Stimulated activated CD8-positive, alpha-beta memory T cell treated with anti-CD3 and anti-CD28 coated beads, Interleukin-15, amount 100 ng/mL, for 1 hour (primary cell): Measurements from ENCODE around the gene CHST15.

ENCODE experiments used
- DNase-seq: peaks from one replicate; pipeline ENCODE4 v3.0.0-alpha.2; 2020; ENCODE audit warnings: low read depth

CHST15 gene, protein sequence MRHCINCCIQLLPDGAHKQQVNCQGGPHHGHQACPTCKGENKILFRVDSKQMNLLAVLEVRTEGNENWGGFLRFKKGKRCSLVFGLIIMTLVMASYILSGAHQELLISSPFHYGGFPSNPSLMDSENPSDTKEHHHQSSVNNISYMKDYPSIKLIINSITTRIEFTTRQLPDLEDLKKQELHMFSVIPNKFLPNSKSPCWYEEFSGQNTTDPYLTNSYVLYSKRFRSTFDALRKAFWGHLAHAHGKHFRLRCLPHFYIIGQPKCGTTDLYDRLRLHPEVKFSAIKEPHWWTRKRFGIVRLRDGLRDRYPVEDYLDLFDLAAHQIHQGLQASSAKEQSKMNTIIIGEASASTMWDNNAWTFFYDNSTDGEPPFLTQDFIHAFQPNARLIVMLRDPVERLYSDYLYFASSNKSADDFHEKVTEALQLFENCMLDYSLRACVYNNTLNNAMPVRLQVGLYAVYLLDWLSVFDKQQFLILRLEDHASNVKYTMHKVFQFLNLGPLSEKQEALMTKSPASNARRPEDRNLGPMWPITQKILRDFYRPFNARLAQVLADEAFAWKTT

DNA sequence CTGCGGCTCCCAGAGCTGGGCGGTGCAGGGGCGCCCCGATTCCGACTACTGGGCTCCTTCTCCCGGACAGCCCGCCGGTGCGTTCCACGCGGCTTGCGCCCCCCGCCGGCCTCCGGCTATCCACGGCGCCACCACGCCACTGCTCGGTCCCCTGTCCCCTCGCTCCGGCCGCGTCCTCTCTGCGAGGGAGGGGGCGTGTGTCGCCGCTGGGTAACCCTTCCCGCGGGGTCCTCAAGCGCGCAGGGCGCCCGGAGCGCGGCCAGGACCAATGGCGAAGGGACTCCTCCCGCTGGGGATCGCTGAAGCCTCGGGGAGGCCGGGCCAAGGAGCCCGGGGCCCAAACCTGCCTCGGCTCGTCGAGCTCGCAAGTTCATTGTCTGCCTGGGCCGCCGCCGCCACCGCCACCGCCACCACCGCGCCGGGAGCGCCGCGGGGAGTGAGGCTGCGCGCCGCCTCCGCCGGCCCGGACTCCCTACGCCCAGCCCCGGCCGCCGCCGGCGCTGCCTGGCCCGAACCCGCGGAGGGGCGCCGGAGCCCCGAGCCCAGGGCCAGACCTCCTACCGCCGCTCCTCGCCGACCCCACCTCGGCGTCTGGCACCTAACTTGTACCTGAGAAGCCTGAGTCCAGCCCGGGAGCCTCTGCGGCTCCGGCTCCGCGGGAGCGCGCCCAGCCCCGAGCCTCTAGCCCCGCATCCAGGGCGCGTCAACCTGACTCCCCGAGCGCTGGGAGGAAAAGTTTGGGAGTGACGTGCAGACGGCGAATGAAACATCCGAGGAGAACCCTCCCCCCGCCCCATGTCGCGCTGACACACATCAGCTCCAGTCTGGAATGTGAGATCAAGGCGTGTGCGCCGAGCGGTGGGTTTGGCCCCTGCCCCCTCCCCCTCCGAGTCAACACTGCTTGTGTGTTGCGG, at the start of gene CHST15:
CHST15 (minus strand) TSS at position 739 of the 914 bp plus-strand sequence. CDS start 47,386 bp downstream, outside the sequence.
- no peak for DNase-seq

DNA sequence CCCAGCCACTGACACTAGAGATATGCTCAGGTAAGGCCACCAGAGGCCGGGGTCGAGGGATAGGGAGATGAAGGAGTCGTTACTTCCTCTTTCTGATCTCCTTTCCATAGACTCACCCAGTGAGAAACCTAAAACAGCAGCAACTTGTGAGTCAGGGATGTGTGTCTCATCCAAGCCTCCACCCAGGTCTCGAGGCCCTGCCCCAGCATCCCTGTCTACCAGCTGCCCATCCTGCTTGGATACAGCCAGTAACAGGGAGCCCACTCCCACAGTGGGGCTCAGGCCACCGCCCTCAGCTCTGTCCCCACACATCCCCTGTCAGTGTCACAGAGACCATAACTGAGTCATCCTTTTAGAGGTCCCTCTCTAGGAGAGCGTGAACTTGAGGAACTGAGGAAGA, 49.6 kb upstream of the CHST15 start:
- DNase-seq, result no peak

DNA sequence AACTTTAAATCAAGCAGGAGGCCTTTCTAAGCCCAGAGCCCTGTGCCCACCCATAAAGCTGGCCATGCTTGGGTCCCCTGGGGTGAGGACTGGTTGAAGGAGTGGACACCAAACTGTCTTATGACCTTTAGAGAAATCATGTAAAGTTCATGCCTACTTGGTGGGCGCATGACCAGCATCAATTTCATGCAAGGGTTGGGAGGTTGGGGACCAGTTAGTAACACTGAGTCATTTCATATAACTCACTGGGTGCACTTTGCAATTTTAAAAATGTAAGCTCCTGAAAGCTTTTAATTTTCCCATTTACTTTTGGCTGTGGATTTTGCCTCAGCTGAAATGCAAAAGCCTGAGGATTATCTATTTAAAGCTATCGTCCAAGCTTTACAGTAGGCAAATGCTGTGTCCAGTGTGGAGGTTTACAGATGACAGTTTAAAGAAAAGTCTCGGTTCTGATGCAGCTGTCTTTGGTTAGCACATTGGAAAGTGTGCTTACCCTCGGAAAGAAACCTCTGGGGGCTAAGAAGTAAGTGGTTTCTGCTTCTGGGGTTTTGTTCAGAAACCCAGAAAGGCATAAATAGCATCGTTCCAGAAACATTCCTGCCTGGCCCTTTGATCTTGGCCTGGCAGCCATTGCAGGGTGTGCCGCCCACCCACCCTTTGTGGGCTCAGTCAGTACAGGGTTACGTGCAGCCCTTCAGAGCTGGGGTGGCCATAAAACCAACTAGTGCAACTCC, 48.8 kb upstream of the CHST15 start:
- DNase-seq, result no peak

DNA sequence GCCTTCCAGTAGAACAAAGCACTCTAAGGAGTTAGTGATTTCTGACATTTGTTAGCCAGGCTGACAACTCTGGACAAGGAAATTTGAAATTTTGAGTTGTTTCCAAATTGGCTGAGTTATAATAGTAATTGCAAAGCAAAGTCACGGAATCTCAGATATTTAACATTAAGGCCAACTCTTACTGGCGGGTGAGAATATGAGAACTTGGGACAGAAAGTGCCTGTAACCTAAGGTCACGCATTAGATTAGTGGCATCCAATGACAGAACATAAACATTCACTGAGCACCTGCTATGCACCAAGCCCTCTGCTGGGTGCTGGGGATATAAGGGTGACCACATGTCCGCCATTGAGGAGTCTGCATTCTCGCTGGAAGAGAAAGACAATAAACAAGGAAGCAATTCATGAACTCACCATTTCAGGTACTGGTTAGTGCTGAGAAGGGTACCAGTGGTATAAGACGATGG, 45.5 kb upstream of the CHST15 start:
- DNase-seq, result no peak

DNA sequence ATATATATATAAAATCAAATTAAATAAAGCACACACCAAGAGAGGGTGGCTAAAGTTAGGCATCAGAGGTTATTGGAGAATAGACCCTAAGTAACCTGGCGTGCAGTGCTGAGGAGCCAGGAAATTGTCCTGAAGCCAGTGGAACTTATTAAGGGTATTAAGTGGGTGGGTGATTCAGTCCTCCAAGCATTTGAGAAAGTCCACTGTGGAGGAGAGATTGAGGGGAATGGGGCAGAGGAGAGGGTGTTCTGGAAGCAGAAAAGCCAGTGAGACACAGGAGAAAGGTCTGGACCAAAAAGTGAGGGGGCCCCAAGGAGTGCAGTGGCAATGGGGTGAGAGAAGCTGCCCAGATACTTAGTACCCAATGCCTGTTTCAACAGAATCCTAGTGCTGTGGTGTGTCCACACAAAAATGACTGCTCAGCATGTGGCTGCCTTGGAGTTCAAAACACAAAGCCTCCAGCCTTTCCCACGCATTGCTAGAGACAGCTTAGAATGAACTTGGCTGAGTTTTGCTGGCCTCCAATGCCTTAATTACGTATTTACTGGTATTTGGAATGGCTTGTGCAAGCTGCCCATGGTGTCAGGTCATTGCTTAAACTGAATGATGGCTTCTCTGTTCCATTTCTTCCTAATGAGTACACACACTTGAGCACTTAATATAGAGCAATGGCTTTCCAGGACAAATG, 44.9 kb upstream of the CHST15 start:
- DNase-seq, result no peak

DNA sequence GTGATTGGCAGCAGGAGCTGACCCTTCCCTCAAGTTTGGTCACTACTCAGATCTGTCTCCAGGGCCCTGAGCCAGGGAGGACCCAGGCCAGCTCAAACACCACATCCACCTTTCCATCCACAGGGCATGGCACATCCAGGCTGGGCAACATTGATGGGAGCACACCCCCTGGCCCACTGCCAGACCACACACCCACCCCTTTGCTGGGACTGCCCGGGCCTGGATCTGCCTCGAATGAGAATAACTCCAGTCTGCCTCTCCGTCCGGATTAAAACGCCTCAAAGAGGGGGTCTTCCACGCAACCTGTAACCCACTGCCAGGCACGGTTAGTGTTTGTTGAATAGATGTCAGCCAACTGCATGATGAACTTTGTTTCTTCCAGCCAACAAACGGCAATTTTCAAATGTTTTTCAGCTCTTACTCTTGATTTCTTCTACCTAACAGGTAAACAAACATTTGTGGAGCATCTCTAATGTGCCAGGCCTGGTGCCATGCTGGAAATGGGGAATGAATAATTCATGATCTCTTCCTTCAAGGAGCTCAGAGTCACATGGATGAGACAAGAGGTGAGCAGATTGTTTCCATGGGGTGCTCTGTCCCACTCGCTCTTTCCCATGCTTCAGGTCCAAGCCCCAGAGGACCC, 41.0 kb upstream of the CHST15 start:
- DNase-seq, result no peak

DNA sequence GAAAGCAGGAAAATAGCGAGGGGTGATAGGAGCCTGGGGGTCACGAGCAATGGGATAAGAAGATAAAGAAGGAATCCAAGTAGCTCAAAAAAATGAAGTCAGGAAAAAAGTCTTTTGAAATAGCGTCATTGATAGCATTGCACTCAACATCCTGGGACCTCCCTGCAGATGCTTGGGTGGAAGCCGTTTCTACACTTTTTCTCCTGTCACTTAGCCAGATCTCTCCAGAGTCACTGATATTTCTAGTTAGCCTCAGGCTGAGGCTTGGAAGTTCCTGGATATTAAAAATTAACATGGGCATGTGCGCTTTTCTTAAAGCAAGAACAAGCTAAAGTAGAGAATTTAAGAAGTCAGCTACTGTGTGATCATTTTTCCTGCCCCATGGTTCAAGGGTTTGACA, 39.5 kb upstream of the CHST15 start:
- no peak for DNase-seq

DNA sequence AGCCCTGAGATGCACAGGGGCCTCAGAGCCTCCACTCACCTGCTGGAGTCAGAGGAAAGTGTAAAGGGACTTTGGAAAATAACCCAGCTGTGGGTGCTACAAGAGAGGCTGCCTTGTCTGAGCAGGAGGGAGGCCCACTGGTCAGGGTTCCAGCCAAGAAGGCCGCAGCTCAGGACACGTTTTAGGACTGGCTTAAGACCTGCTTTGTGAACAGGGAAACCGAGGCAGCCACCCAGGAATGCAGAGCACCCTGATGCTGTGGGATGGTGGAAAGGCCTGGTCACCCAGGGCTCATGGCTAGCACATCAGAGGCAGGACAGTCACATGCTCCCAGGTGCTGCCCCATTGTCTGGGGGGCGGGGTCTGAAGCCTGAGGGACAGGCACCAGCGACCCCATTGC, 38.9 kb upstream of the CHST15 start:
- DNase-seq, result no peak

DNA sequence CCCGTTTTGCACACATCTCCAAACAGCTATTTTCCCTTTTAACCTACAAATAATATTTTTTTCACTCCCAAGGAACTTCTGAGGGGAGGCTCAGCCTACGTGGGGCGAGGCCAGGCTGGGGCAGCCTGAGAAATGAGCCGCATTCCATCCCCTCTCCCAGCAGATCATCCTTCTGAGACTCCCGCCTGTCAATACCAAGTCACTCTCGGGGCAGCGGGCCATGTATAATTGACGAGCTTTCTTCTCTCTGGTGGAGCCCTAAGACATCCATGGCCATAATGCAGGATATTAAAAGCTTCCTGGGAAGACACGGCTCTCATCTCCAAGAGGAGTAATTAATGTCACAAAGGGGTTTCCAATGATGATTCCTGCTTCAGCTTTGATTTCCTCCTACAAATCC, 37.8 kb upstream of the CHST15 start:
- no peak for DNase-seq

DNA sequence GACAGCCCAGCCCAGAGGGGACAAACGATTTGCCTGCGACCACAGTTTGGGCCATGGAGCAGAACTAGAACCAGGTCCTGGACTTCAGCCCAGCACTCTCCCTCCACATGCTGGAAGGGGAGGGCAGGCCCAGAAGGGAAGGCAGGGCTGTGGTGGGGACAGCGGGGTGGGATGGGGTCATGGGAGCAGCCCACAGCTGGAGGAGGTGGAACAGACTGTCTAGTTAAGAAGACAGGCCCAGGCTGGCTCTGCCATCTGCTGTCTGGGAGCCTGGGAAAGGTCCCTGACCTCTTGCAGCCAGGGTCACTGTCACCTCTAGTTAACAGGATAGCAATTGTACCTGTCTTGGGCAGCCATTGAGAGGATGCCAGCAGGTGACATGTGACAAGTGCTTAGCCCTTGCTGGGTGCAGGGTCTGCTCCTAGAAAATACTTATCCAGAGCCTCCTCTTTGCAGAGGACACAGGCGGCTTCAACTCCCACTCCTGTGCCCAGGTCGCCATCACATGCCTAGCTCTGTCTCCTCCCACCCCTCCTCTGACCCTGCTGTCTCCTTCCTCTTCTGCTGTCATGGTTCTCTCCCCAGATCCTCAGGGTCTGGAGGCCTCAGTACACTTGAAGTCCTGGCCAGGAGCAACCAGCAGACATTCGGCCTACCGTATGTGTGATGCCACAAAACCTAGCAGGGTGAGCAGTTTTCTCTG, 37.0 kb upstream of the CHST15 start:
- DNase-seq, result no peak

DNA sequence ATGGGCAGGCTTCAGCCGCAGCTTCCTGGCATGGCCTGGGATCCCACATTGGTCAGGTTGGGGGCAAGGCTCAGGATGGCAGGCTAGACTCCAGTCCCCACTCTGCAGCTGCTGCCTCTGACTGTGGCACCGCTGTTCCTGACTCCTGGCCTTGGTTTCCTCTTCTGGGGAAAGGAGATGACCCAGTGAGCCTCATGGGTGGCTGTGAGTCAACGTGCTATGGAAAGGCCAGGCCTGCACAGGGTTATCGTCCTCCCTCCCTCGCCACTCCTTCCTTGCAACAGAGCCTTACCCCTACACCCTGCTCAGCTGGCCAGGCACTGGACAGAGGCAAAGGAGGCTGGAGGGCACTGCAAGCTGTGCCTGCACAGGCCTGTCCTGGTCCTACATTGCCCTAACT, 36.1 kb upstream of the CHST15 start:
- DNase-seq, result no peak

DNA sequence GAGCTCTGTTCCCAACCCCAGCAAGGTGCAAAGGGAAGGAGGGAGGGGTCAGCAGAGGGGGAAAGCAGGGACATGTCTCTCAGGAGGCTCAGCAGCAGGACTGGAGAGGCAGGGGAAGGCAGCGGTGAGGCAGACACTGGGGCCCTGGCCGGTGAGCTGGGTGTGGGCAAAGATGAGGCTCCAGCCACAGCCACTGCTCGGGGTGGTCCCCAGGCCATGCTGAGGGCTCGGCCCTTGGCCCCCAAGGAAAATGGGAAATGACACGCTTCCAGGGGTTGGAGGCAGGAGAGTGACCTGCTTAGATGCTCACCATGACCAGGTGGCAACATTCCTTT, 35.4 kb upstream of the CHST15 start:
- DNase-seq, result no peak

DNA sequence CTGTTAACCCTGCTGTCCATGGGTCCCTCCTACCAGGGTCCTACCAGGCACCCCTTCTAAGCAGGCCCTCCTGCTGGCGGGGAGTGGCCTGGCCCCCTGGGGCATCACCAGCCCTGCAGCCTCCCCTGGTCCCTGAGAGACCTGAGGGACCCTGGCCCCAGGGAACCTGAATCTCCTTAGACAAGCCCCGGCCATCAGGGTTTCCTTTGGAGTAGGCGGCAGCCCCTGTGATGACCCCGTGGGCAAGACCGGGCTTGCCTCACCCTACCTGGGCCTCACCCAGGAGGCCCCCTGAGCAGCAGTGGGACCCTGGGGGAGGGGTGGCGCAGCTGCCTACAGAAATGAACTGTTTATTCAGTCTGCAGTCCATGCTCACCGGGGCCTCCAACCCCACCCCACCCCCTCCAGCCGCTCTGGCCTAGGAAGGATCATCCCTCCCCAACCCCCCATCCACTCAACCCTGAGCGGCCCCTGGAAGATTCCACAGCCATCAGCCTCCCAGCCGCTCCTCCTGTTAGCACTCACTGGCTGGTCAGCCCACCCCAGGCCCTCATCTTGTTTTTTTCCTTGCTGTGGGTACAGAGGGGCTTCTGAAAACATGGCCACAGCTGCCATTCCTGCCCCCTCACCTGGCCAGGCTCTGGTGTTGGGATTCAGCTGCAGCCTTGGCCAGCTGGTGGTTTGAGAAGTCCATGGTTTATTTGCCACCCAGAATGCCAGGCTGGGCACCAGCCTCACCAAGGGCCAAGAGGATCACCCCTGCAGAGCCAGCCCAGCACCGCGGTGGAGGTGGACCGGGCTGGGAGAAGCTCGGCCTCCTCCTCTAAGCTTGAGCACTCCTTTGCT, 34.8 kb upstream of the CHST15 start:
- DNase-seq, result no peak

DNA sequence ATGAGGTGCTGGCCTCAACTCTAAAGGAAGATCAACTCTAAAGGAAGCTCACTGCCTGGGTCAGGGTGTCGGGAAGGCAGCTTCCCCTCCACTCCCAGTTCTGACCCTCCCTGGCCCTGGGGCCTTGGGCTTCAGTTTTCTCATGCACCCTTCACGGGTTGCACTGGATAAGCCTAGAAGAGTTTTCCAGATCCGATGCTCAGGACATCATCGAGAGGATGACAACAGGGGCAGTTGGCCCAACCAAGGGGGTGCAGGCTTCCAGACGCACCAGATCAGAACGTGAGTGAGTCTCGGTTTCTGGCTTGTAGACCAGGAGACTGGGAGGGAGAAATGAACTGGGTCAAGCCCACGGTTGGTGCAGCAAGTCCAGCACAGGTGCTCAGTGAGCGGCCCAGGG, 34.2 kb upstream of the CHST15 start:
- no peak for DNase-seq

DNA sequence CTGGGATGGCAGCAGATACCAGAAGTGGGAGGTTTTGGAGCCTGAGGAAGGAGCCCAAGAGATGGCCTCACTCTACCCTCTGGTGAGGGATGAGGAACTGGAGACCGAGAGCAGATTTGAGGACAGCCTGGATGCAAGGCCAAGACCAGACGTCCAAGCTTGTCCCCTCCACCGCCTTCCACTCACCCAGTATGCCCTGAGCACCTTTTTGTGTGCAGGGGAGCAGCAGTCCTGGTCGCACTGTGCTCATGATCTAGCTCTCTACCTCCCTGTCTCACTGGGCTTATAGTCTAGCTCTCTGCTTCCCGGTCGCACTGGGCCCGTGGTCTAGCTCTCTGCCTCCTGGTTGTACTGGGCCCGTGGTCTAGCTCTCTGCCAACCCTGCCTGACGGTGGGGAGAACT, 33.6 kb upstream of the CHST15 start:
- DNase-seq, result no peak

DNA sequence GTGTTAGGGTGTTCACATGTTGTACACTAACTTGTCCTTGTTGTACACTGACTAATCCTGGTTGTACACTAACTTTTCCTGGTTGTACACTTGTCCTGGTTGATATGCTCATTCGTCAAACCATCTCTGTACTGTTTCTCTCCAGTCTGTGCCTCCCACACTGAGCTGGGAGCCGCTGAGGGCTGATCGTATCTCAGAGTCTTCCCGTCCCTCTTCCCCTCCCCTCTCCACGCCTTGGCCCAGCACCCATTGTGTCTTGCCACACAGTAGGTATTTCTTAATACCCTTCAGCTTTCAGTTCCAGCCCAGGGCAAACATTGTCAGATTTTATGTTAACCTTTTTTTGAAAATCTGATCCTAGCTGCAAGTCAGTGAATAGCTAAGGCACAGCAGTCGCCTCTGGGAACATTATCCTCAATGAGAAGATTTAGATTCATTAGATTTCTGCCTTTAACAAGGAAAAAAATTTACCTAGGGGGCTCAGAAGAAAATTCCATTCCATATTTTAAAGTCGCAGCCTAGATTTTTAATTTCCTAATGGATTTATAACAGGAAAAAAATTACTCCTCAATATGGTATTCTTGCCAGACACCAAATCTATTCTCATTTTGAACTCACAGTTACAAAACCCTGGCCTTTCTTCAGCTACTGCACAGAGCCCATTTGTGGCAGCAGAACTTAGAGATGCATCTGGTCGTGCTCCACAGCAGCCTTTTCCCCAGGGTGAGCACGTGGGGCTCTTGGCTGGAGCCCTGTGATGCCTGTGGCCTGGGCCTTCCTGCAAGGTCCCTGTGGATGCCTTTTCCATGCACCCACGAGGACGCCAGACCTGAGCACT, 33.0 kb upstream of the CHST15 start:
- DNase-seq, result no peak

DNA sequence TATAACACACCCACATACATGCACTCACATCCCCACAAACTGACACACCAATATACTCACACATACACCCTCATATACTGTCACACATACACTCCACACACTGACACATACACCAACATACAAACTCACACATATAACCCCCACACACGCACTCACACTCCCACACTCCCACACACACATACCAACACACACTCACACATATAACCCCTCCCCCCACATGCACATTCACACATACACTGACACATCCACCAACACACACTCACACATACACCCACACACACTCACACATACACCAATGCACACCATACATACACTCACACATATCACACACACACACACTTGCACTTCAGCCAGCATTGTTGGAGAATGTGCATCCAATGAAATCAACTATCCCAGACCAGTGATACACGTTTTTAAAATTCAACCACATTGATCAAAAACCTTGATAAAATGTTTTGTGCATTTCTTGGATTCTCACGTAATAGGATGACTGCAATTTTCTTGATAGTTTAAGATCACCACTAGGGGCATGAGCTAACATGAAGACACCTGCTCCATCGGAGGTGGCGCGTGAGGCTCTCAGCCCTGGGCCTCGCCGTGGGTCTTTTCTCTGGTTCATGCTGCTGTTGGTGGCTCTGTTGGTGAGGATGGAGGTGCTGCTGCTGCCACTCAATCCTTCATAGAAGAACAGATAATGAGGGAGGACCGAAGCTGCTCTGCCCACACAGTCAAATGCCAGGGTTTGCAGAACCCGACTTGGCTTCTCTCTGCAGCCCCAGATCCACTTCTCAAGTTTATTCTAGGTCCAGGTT, 32.1 kb upstream of the CHST15 start:
- DNase-seq, result no peak

DNA sequence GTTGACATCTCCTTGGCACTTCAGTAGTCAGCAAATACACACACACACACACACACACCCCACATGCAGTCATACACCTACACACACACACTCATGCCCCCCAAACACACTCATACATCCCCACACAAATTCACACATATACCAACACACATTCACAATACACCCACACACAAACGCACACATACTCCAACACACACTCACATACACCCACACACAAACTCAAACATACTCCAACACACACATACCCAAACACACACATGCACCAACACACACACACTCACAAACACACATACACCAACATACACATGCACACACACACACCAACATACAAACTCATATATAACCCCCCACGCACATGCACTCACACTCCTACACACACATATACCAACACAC, 31.4 kb upstream of the CHST15 start:
- no peak for DNase-seq
